ENCODE data around the gene KIF1B.
A peak's percentile ranks its signal among the peaks of the same experiment; 100 is the strongest.
"Not testable (repeated sequence)": the region's sequence is repeated elsewhere in the genome, so short reads cannot be mapped to it uniquely, and the experiment has no call there.

Gene KIF1B

GRCh38 chr1:10415967-10416366 is 205.6 kb downstream of the KIF1B start:
- H3K36me3 Mint-ChIP-seq (ENCODE audit: low read depth) = peaks cover 85% of the 10 kb centered on the region
- H3K4me3 Mint-ChIP-seq; H3K27me3 Mint-ChIP-seq; H3K9me3 Mint-ChIP-seq; H3K4me1 Mint-ChIP-seq (ENCODE audit: low read depth); H3K27ac Mint-ChIP-seq: not testable (repeated sequence)

- not testable (repeated sequence) for H3K4me1 Mint-ChIP-seq (ENCODE audit: low read depth); H3K27ac Mint-ChIP-seq; H3K4me3 Mint-ChIP-seq; H3K9me3 Mint-ChIP-seq; H3K27me3 Mint-ChIP-seq
- H3K36me3 Mint-ChIP-seq (ENCODE audit: low read depth) = peaks cover 64% of the 10 kb centered on the region
Observed at GRCh38 chr1:10418741-10419140, 208.4 kb downstream of the KIF1B start.

- Mint-ChIP-seq H3K36me3 (ENCODE audit: low read depth) (peaks cover 60% of the 10 kb centered on the region), H3K4me3 (no peak overlapping the region), H3K27me3 (no peaks in the 10 kb centered on the region), H3K9me3 (no peaks in the 10 kb centered on the region), H3K4me1 (ENCODE audit: low read depth) (peaks cover 8% of the 10 kb centered on the region), H3K27ac (no peak overlapping the region)
Observed at GRCh38 chr1:10419351-10419750, 209.0 kb downstream of the KIF1B start.

- no peaks in the 10 kb centered on the region for H3K27me3 Mint-ChIP-seq
- peaks cover 40% of the 10 kb centered on the region for H3K36me3 Mint-ChIP-seq (ENCODE audit: low read depth)
- no peaks in the 10 kb centered on the region for H3K4me1 Mint-ChIP-seq (ENCODE audit: low read depth)
- no peak overlapping the region for H3K4me3 Mint-ChIP-seq
- H3K27ac Mint-ChIP-seq = no peak overlapping the region
- H3K9me3 Mint-ChIP-seq = no peaks in the 10 kb centered on the region
Observed at GRCh38 chr1:10421637-10422036, 211.3 kb downstream of the KIF1B start.

GRCh38 chr1:10424034-10424433 is 213.7 kb downstream of the KIF1B start:
- Mint-ChIP-seq H3K4me3 (no peak overlapping the region), H3K27ac (no peak overlapping the region), H3K27me3 (no peaks in the 10 kb centered on the region), H3K4me1 (ENCODE audit: low read depth) (no peaks in the 10 kb centered on the region), H3K36me3 (ENCODE audit: low read depth) (peaks cover 20% of the 10 kb centered on the region), H3K9me3 (no peaks in the 10 kb centered on the region)

GRCh38 chr1:10424651-10425050 is 214.3 kb downstream of the KIF1B start:
- peaks cover 14% of the 10 kb centered on the region for H3K36me3 Mint-ChIP-seq (ENCODE audit: low read depth)
- no peak overlapping the region for H3K27ac Mint-ChIP-seq
- H3K4me1 Mint-ChIP-seq (ENCODE audit: low read depth) = peaks cover 1% of the 10 kb centered on the region
- no peaks in the 10 kb centered on the region for H3K9me3 Mint-ChIP-seq
- no peaks in the 10 kb centered on the region for H3K27me3 Mint-ChIP-seq
- H3K4me3 Mint-ChIP-seq = no peak overlapping the region

GRCh38 chr1:10425826-10426534 is 215.6 kb downstream of the KIF1B start:
- H3K27me3 Mint-ChIP-seq; H3K9me3 Mint-ChIP-seq; H3K4me3 Mint-ChIP-seq; H3K27ac Mint-ChIP-seq; H3K4me1 Mint-ChIP-seq (ENCODE audit: low read depth); H3K36me3 Mint-ChIP-seq (ENCODE audit: low read depth): not testable (repeated sequence)

- peaks cover 14% of the 10 kb centered on the region for H3K4me1 Mint-ChIP-seq (ENCODE audit: low read depth)
- H3K4me3 Mint-ChIP-seq; H3K27ac Mint-ChIP-seq; H3K27me3 Mint-ChIP-seq; H3K36me3 Mint-ChIP-seq (ENCODE audit: low read depth); H3K9me3 Mint-ChIP-seq: not testable (repeated sequence)
Observed at GRCh38 chr1:10426535-10426848, 216.1 kb downstream of the KIF1B start.

GRCh38 chr1:10428984-10429383 is 218.6 kb downstream of the KIF1B start:
- Mint-ChIP-seq H3K4me3 (no peak overlapping the region), H3K4me1 (ENCODE audit: low read depth) (peaks cover 18% of the 10 kb centered on the region), H3K9me3 (no peaks in the 10 kb centered on the region), H3K36me3 (ENCODE audit: low read depth) (peaks cover 7% of the 10 kb centered on the region), H3K27me3 (no peaks in the 10 kb centered on the region), H3K27ac (no peak overlapping the region)

GRCh38 chr1:10429868-10430215 is 219.5 kb downstream of the KIF1B start:
- Mint-ChIP-seq H3K9me3 (no peaks in the 10 kb centered on the region), H3K4me3 (peak overlapping the region; percentile 90), H3K4me1 (ENCODE audit: low read depth) (peaks cover 18% of the 10 kb centered on the region), H3K27me3 (no peaks in the 10 kb centered on the region), H3K27ac (peak overlapping the region; percentile 63), H3K36me3 (ENCODE audit: low read depth) (peaks cover 7% of the 10 kb centered on the region)

- Mint-ChIP-seq H3K9me3 (no peaks in the 10 kb centered on the region), H3K36me3 (ENCODE audit: low read depth) (peaks cover 7% of the 10 kb centered on the region), H3K27me3 (no peaks in the 10 kb centered on the region), H3K4me3 (peak within 1 kb of the TSS; percentile 90), H3K27ac (peak within 1 kb of the TSS; percentile 92), H3K4me1 (ENCODE audit: low read depth) (peaks cover 18% of the 10 kb centered on the region)
Observed at GRCh38 chr1:10430216-10431069, 220.1 kb downstream of the KIF1B start, which contains the start of gene CENPS. Gene CENPS, plus strand, starts transcription at chr1:10430433. Its CDS starts 85 bp downstream, at chr1:10430518.
